GM15510 (cell line): ENCODE data around the gene GBGT1.

ENCODE experiments used
- POLR2A ChIP-seq: IDR thresholded peaks from 3 replicates; pipeline ENCODE4 v1.6.1; 2011; ENCODE audit warnings: borderline replicate concordance; ENCODE audit not compliant: insufficient read length; ENCODE audit errors: extremely low read depth

GBGT1 gene

GRCh38 chr9:133109931-133110650, 53.6 kb downstream of the GBGT1 start:
- TF ChIP-seq POLR2A: no peak

GRCh38 chr9:133108794-133109641, 54.7 kb downstream of the GBGT1 start:
- TF ChIP-seq POLR2A: no peak

- TF ChIP-seq POLR2A: no peak
These were observed 55.5 kb downstream of the GBGT1 start for GRCh38 chr9:133107961-133108793.

- TF ChIP-seq POLR2A: no peak
These were observed 56.4 kb downstream of the GBGT1 start for GRCh38 chr9:133107245-133107722.

- no peak for TF ChIP-seq POLR2A
These were observed 57.0 kb downstream of the GBGT1 start for GRCh38 chr9:133106511-133107244.

GRCh38 chr9:133105461-133105770, 58.3 kb downstream of the GBGT1 start:
- TF ChIP-seq POLR2A: no peak

- TF ChIP-seq POLR2A: no peak
These were observed 58.8 kb downstream of the GBGT1 start for GRCh38 chr9:133104718-133105460.

GRCh38 chr9:133103987-133104505, 59.7 kb downstream of the GBGT1 start:
- no peak for TF ChIP-seq POLR2A

GRCh38 chr9:133103183-133103986, 60.3 kb downstream of the GBGT1 start:
- no peak for TF ChIP-seq POLR2A
